ENCODE data around the gene BCO2. TPM values are rescaled to one million over a fixed set of nuclear protein-coding genes. Genes with fewer than 3 reads are reported as not detected.

The BCO2 gene
- total RNA-seq, 2 donors from 2014 or later, result 3.6 to 5.3 TPM

- no peak overlapping the region for H3K27ac Mint-ChIP-seq
- no peak for ATAC-seq
- no peak for DNase-seq (ENCODE audit: low spot score in 2 of 2)
- H3K36me3 Mint-ChIP-seq, result peaks cover 7 to 20% of the 10 kb centered on the region in 2 donors
- no peaks in the 10 kb centered on the region for H3K9me3 Mint-ChIP-seq
These were observed 48.6 kb downstream of the BCO2 start for GRCh38 chr11:112223754-112224532.

- ATAC-seq (no peak), DNase-seq (ENCODE audit: low spot score in 2 of 2) (no peak)
- Mint-ChIP-seq H3K9me3 (no peaks in the 10 kb centered on the region), H3K27ac (peak overlapping the region; percentile 90 to 96), H3K36me3 (peaks cover 7 to 26% of the 10 kb centered on the region in 2 donors)
These were observed 50.4 kb downstream of the BCO2 start for GRCh38 chr11:112225753-112226061.

GRCh38 chr11:112226062-112226830 lies 50.9 kb downstream of the BCO2 start, which contains the start of gene PTS:
Gene PTS, plus strand, starts transcription at chr11:112226428. Its CDS starts 16 bp downstream, at chr11:112226444.
- Mint-ChIP-seq H3K36me3 (peaks cover 7 to 26% of the 10 kb centered on the region in 2 donors), H3K27ac (peak within 1 kb of the TSS; percentile 90 to 96), H3K9me3 (no peaks in the 10 kb centered on the region)
- DNase-seq (ENCODE audit: low spot score in 2 of 2) (peak; percentile 84 to 91), ATAC-seq (peak; percentile 96 to 97)

- Mint-ChIP-seq H3K9me3 (no peaks in the 10 kb centered on the region), H3K27ac (peak overlapping the region; percentile 32 to 96), H3K36me3 (peaks cover 7 to 26% of the 10 kb centered on the region in 2 donors)
- ATAC-seq, result peak; percentile 46 to 66
- no peak for DNase-seq (ENCODE audit: low spot score in 2 of 2)
These were observed 51.6 kb downstream of the BCO2 start for GRCh38 chr11:112226831-112227401.

- Mint-ChIP-seq H3K36me3 (peaks cover 7 to 26% of the 10 kb centered on the region in 2 donors), H3K9me3 (no peaks in the 10 kb centered on the region), H3K27ac (peak overlapping the region; percentile 32 to 96)
- ATAC-seq (no peak), DNase-seq (ENCODE audit: low spot score in 2 of 2) (no peak)
These were observed 52.2 kb downstream of the BCO2 start for GRCh38 chr11:112227471-112227870.

- Mint-ChIP-seq H3K27ac (no peak overlapping the region), H3K9me3 (no peaks in the 10 kb centered on the region), H3K36me3 (peaks cover 7 to 26% of the 10 kb centered on the region in 2 donors)
- ATAC-seq, result no peak
- DNase-seq (ENCODE audit: low spot score in 2 of 2), result no peak
These were observed 53.4 kb downstream of the BCO2 start for GRCh38 chr11:112228706-112229105.

GRCh38 chr11:112229159-112229558 lies 53.8 kb downstream of the BCO2 start:
- H3K36me3 Mint-ChIP-seq, result peaks cover 7 to 26% of the 10 kb centered on the region in 2 donors
- no peaks in the 10 kb centered on the region for H3K9me3 Mint-ChIP-seq

GRCh38 chr11:112229746-112230433 lies 54.6 kb downstream of the BCO2 start:
- ATAC-seq (no peak), DNase-seq (ENCODE audit: low spot score in 2 of 2) (no peak)
- Mint-ChIP-seq H3K9me3 (no peaks in the 10 kb centered on the region), H3K27ac (no peak overlapping the region), H3K36me3 (peaks cover 7 to 26% of the 10 kb centered on the region in 2 donors)

More at GRCh38 chr11:112229159-112229558, 53.8 kb downstream of the BCO2 start:
- H3K27ac Mint-ChIP-seq, result no peak overlapping the region
- ATAC-seq (no peak), DNase-seq (ENCODE audit: low spot score in 2 of 2) (no peak)

GRCh38 chr11:112231952-112232351 lies 56.6 kb downstream of the BCO2 start:
- Mint-ChIP-seq H3K27ac (no peak overlapping the region), H3K9me3 (no peaks in the 10 kb centered on the region), H3K36me3 (peaks cover 7 to 39% of the 10 kb centered on the region in 2 donors)
- ATAC-seq, result no peak
- no peak for DNase-seq (ENCODE audit: low spot score in 2 of 2)

- no peak for DNase-seq (ENCODE audit: low spot score in 2 of 2)
- Mint-ChIP-seq H3K9me3 (no peaks in the 10 kb centered on the region), H3K27ac (peak overlapping the region in 1 of 2 donors; percentile 45), H3K36me3 (peaks cover 0 to 27% of the 10 kb centered on the region in 2 donors)
- no peak for ATAC-seq
These were observed 60.6 kb downstream of the BCO2 start for GRCh38 chr11:112235750-112236390.

- ATAC-seq, result no peak
- Mint-ChIP-seq H3K9me3 (no peaks in the 10 kb centered on the region), H3K36me3 (peaks cover 8 to 29% of the 10 kb centered on the region in 2 donors), H3K27ac (no peak overlapping the region)
- DNase-seq (ENCODE audit: low spot score in 2 of 2), result no peak
These were observed 62.1 kb downstream of the BCO2 start for GRCh38 chr11:112237451-112237850.

GRCh38 chr11:112238041-112238440 lies 62.7 kb downstream of the BCO2 start:
- Mint-ChIP-seq H3K27ac (no peak overlapping the region), H3K36me3 (peaks cover 13 to 35% of the 10 kb centered on the region in 2 donors), H3K9me3 (no peaks in the 10 kb centered on the region)
- ATAC-seq (no peak), DNase-seq (ENCODE audit: low spot score in 2 of 2) (no peak)

- Mint-ChIP-seq H3K36me3 (peaks cover 13 to 31% of the 10 kb centered on the region in 2 donors), H3K9me3 (peaks cover 0 to 12% of the 10 kb centered on the region in 2 donors), H3K27ac (no peak overlapping the region)
- ATAC-seq, result no peak
- DNase-seq (ENCODE audit: low spot score in 2 of 2), result no peak
These were observed 66.2 kb downstream of the BCO2 start for GRCh38 chr11:112241486-112241885.

GRCh38 chr11:112247201-112247600 lies 71.9 kb downstream of the BCO2 start:
- ATAC-seq (no peak), DNase-seq (ENCODE audit: low spot score in 2 of 2) (no peak)
- Mint-ChIP-seq H3K27ac (no peak overlapping the region), H3K9me3 (peaks cover 0 to 12% of the 10 kb centered on the region in 2 donors), H3K36me3 (peaks cover 7 to 15% of the 10 kb centered on the region in 2 donors)

GRCh38 chr11:112248201-112248600 lies 72.9 kb downstream of the BCO2 start:
- Mint-ChIP-seq H3K36me3 (peaks cover 0 to 8% of the 10 kb centered on the region in 2 donors), H3K9me3 (peaks cover 0 to 12% of the 10 kb centered on the region in 2 donors), H3K27ac (no peak overlapping the region)
- DNase-seq (ENCODE audit: low spot score in 2 of 2), result no peak
- no peak for ATAC-seq

Measured in activated naive CD4-positive, alpha-beta T cell treated with anti-CD3 and anti-CD28 coated beads, Interleukin-2, amount 50 U/mL, for 72 hours (primary cell).